BLaER1 treated with 17β-estradiol and CSF1 and Interleukin-3, amounts not matched to agents 10 nM and 100 nM (cell line): ENCODE data around the gene EDIL3.

ENCODE experiments used
- H3K27ac ChIP-seq, 11 experiments: shearing (Covaris generic); formaldehyde crosslinking; 2 replicates each; pipeline ENCODE4 v1.8.1; 2022
- H3K27me3 ChIP-seq, 11 experiments: shearing (Covaris generic); formaldehyde crosslinking; 2 replicates each; pipeline ENCODE4 v1.8.1; 2022
- H3K36me3 ChIP-seq, 11 experiments: shearing (Covaris generic); formaldehyde crosslinking; 2 replicates each; pipeline ENCODE4 v1.8.1; 2022
- H3K4me1 ChIP-seq, 10 experiments: shearing (Covaris generic); formaldehyde crosslinking; 2 replicates each; pipeline ENCODE4 v1.8.1; 2022
- H3K4me2 ChIP-seq, 11 experiments: shearing (Covaris generic); formaldehyde crosslinking; 2 replicates each; pipeline ENCODE4 v1.8.1; 2022
- H3K4me3 ChIP-seq, 10 experiments: shearing (Covaris generic); formaldehyde crosslinking; 2 replicates each; pipeline ENCODE4 v1.8.1; 2022
- H3K9ac ChIP-seq, 11 experiments: shearing (Covaris generic); formaldehyde crosslinking; 2 replicates each; pipeline ENCODE4 v1.8.1; 2022
- H3K9me3 ChIP-seq, 11 experiments: shearing (Covaris generic); formaldehyde crosslinking; replicated peaks in 1 of 11; 2 replicates each; pipeline ENCODE4 v1.8.1; 2022
- H4K20me1 ChIP-seq, 11 experiments: shearing (Covaris generic); formaldehyde crosslinking; 2 replicates each; pipeline ENCODE4 v1.8.1; 2022
- Cebpa-rat ChIP-seq, 11 experiments: shearing (Covaris generic); IDR thresholded peaks; 2 replicates each; pipeline ENCODE4 v1.8.1; 2022

EDIL3 gene

DNA sequence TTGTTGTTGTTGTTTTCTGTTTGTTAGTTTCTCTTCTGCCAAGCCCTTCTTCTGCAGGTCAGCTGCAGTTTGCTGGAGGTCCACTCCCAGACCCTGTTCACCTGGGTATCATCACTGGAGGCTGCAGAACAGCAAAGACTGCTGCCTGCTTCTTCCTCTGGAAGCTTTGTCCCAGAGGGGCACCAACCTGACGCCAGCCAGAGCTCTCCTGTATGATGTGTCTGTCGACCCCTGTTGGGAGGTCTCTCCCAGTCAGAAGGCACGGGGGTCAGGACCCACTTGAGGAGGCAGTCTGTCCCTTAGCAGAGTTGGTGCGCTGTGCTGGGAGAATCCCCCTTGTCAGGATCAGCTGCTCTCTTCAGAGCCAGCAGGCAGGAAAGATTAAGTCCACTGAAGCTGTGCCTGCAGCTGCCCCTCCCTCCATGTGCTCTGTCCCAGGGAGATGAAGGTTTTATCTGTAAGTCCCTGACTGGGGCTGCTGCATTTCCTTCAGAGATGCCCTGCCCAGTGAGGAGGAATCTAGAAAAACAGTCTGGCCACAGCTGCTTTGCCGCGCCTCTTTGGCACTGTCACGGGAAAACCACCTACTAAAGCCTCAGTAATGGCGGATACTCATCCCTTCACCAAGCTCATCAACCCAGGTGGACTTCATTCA is 299.2 kb downstream of the EDIL3 start:
- Histone ChIP-seq H3K4me1 (no peaks in the 10 kb centered on the region), H3K27me3 (no peaks in the 10 kb centered on the region), H3K9me3 (no peaks in the 10 kb centered on the region), H3K27ac (no peak overlapping the region), H3K9ac (no peak overlapping the region), H3K4me2 (no peak overlapping the region), H3K36me3 (no peaks in the 10 kb centered on the region), H4K20me1 (no peaks in the 10 kb centered on the region), H3K4me3 (no peak overlapping the region)
- no peak for TF ChIP-seq Cebpa-rat (IDR thresholded peaks at IDR 0.05)

DNA sequence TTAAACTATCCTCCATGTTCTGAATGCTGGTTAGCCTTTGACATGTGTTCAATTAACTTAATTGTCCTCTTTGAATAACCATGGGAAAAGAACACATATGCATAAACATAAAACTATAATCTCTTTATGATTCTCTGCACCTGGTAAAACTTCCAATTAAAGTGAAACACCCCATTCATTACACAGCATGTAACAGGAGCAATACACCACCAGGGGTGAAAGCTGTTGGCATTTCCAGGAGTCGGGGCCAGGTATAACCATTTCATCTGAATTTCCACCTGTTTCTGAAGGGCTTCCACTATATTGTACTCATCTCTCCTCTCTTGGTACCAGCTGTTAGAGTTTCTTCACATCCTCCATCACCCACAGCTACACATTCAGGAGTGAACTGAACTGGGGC is 303.8 kb downstream of the EDIL3 start:
- H3K4me2 ChIP-seq: no peak overlapping the region
- H3K27me3 ChIP-seq: no peaks in the 10 kb centered on the region
- H3K9ac ChIP-seq: no peak overlapping the region
- H3K4me1 ChIP-seq: peaks cover 0 to 8% (median 0%) of the 10 kb centered on the region in 10 experiments; a peak in 6 of 20 replicates
- H3K27ac ChIP-seq: no peak overlapping the region
- no peak for TF ChIP-seq Cebpa-rat (IDR thresholded peaks at IDR 0.05)
- no peaks in the 10 kb centered on the region for H3K9me3 ChIP-seq
- H3K4me3 ChIP-seq: no peak overlapping the region
- no peaks in the 10 kb centered on the region for H3K36me3 ChIP-seq
- H4K20me1 ChIP-seq: no peaks in the 10 kb centered on the region

DNA sequence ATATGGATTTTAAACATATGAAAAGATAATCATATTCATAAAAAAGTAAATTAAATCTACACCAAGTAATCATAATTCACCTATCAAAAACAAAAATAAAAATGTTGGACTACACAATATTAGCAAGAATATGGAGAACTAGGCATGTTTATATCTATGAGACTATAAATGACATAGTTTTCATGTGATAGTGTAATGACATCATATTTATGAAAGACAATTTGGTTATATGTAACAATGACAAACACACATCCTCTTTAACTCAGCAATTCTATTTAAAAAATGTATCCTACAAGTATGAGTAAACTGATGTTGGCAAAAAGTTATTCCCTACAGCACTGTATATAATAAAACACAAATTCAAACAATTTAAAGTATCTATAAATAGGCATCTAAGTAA is 312.3 kb downstream of the EDIL3 start:
- H3K4me1 ChIP-seq: peaks cover 0 to under 1% (median 0%) of the 10 kb centered on the region in 10 experiments; a peak in 4 of 20 replicates
- TF ChIP-seq Cebpa-rat (IDR thresholded peaks at IDR 0.05): no peak
- no peaks in the 10 kb centered on the region for H3K36me3 ChIP-seq
- no peak overlapping the region for H3K4me3 ChIP-seq
- no peaks in the 10 kb centered on the region for H3K27me3 ChIP-seq
- H3K9me3 ChIP-seq: no peaks in the 10 kb centered on the region
- no peak overlapping the region for H3K4me2 ChIP-seq
- H4K20me1 ChIP-seq: no peaks in the 10 kb centered on the region
- no peak overlapping the region for H3K27ac ChIP-seq
- H3K9ac ChIP-seq: no peak overlapping the region

DNA sequence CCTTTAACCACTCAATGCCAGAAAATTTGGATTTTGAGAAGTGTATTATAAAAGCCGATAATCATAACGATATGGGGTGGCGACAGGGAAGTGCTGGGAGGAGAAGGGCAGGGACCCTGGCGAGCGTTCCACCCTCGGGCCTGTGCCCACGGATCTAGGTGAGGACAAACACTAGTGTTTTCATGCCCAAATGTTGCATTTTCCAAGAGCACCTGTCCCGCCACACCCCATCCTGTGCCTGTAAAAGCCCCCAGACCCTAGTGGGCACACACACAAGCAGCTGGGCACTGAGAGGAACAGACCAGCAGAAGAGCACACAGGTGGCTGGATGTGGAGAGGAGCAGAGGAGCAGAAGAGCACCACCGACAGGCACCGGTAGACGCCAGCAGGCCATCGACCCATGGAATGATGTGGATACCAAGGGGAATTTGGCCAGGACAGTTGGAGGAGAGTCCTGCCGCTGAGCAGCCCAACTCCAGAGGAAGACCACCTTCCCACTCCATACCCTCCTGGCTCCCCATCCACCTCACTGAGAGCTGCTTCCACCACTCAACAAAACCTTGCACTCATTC is 315.0 kb downstream of the EDIL3 start:
- Histone ChIP-seq H4K20me1 (no peaks in the 10 kb centered on the region), H3K4me2 (no peak overlapping the region), H3K4me1 (no peaks in the 10 kb centered on the region), H3K27ac (no peak overlapping the region), H3K9me3 (no peaks in the 10 kb centered on the region), H3K9ac (no peak overlapping the region), H3K4me3 (no peak overlapping the region), H3K27me3 (no peaks in the 10 kb centered on the region), H3K36me3 (no peaks in the 10 kb centered on the region)
- no peak for TF ChIP-seq Cebpa-rat (IDR thresholded peaks at IDR 0.05)

DNA sequence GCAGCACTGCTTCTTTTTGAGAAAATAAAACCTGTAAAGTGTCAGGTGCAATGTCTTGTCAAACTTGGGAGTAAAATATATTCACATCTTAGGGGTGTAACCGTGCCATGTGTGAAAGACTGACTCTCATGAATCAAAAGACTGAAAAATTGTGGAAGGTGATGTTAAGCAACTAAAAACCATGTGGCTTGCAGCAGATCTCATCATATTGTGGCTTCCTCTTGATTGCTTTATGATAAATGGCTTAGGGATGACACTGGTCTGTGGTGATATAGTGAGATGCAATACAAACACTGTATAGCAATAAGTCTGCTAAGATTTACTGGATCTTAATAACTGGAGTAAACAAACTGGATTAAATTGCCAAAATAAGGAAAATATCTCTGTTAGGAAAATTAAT is 321.6 kb downstream of the EDIL3 start:
- H4K20me1 ChIP-seq: no peaks in the 10 kb centered on the region
- no peaks in the 10 kb centered on the region for H3K9me3 ChIP-seq
- H3K27me3 ChIP-seq: no peaks in the 10 kb centered on the region
- H3K36me3 ChIP-seq: no peaks in the 10 kb centered on the region
- H3K4me3 ChIP-seq: no peak overlapping the region
- TF ChIP-seq Cebpa-rat (IDR thresholded peaks at IDR 0.05): no peak
- no peak overlapping the region for H3K4me2 ChIP-seq
- no peaks in the 10 kb centered on the region for H3K4me1 ChIP-seq
- H3K27ac ChIP-seq: no peak overlapping the region
- H3K9ac ChIP-seq: no peak overlapping the region

DNA sequence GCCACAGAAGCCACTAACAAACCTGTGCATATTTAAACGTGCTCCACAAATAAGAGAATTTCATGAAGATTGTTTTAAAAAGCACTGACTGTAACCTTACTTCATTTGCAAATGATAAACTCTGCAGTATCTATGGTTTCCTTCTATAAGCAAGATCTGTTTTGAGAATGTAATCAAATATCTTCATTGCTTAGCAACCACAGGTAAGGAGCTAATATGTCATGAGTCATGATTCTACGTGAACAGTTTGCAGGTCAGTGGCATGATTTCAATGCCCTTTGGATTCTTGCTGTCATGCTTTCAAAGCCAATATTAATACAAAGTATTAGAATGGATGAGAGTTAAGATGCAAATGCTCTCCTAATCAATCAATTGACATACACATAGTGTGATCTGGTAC is 325.0 kb downstream of the EDIL3 start:
- H3K27ac ChIP-seq: no peak overlapping the region
- H4K20me1 ChIP-seq: no peaks in the 10 kb centered on the region
- no peaks in the 10 kb centered on the region for H3K9me3 ChIP-seq
- TF ChIP-seq Cebpa-rat (IDR thresholded peaks at IDR 0.05): no peak
- no peak overlapping the region for H3K4me2 ChIP-seq
- H3K27me3 ChIP-seq: no peaks in the 10 kb centered on the region
- H3K36me3 ChIP-seq: no peaks in the 10 kb centered on the region
- H3K4me1 ChIP-seq: no peaks in the 10 kb centered on the region
- no peak overlapping the region for H3K4me3 ChIP-seq
- H3K9ac ChIP-seq: no peak overlapping the region

DNA sequence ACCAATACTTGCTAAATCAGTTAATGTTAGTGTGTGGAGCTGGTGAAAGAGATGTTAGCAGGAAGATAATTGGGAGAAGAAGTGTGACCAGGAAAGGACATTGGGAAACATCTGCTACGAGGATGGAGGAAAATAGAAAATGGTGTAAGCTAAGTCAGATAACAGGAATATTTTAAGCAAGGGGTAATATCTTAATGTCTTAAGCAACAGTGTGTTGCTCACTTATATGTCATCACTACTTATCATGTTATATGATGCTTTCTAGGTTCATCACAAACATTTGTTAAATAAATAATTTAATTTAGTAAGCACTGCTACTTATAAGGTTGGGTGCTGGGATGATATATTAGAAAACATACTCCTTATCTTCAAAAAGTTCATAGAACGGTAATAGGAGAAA is 326.1 kb downstream of the EDIL3 start:
- TF ChIP-seq Cebpa-rat (IDR thresholded peaks at IDR 0.05): no peak
- H3K9me3 ChIP-seq: no peaks in the 10 kb centered on the region
- no peaks in the 10 kb centered on the region for H3K4me1 ChIP-seq
- H3K4me2 ChIP-seq: no peak overlapping the region
- H3K27ac ChIP-seq: no peak overlapping the region
- no peaks in the 10 kb centered on the region for H4K20me1 ChIP-seq
- H3K4me3 ChIP-seq: no peak overlapping the region
- H3K27me3 ChIP-seq: no peaks in the 10 kb centered on the region
- H3K36me3 ChIP-seq: no peaks in the 10 kb centered on the region
- no peak overlapping the region for H3K9ac ChIP-seq

DNA sequence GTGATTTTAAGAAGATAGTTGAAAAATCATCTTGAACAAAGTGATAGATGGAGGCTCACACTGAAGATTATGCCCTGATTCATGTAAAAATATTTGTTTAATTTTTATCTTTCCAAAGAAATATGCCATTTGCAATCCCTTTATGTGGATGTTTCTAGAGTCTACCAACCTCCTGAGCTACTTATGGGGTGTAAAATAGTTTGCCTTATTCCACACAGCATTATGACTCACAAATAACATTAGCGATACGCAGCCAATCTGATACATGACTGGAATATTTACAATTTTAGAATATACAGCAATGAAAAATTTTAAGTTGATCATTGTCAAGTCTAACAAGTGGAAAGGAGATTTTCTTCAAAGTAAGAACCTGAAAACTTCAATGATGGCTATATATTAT is 327.5 kb downstream of the EDIL3 start:
- no peak overlapping the region for H3K9ac ChIP-seq

DNA sequence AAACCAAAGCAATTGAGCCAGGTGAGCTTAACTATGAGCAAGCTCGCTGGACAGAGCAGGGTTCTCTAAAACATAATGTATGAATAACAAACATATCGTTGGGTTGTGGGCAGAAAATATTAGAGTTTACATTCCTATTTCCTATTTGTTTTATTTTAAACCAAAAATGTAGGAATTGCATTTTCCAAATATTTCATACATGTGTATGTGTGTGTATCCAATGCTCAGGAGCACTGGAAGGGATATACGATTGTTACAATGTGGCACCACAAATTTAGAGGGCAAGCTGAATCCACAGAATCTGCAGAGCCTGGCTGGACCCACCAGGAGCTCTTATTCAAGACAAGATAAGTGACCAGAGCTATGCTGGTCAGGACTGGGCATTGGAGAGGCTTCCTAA is 338.7 kb downstream of the EDIL3 start:
- Histone ChIP-seq H3K27me3 (no peaks in the 10 kb centered on the region), H3K4me2 (no peak overlapping the region), H3K4me3 (no peak overlapping the region), H3K9ac (no peak overlapping the region), H3K36me3 (no peaks in the 10 kb centered on the region), H3K27ac (no peak overlapping the region), H3K4me1 (no peaks in the 10 kb centered on the region), H4K20me1 (no peaks in the 10 kb centered on the region), H3K9me3 (peaks cover 0 to 9% (median 6%) of the 10 kb centered on the region in 11 experiments; a peak in 8 of 22 replicates)
- TF ChIP-seq Cebpa-rat (IDR thresholded peaks at IDR 0.05): no peak

More for the DNA sequence above, 327.5 kb downstream of the EDIL3 start:
- no peak overlapping the region for H3K27ac ChIP-seq
- no peak overlapping the region for H3K4me2 ChIP-seq
- H4K20me1 ChIP-seq: no peaks in the 10 kb centered on the region
- TF ChIP-seq Cebpa-rat (IDR thresholded peaks at IDR 0.05): no peak
- H3K27me3 ChIP-seq: no peaks in the 10 kb centered on the region
- no peak overlapping the region for H3K4me3 ChIP-seq
- no peaks in the 10 kb centered on the region for H3K4me1 ChIP-seq
- H3K36me3 ChIP-seq: no peaks in the 10 kb centered on the region
- no peaks in the 10 kb centered on the region for H3K9me3 ChIP-seq

DNA sequence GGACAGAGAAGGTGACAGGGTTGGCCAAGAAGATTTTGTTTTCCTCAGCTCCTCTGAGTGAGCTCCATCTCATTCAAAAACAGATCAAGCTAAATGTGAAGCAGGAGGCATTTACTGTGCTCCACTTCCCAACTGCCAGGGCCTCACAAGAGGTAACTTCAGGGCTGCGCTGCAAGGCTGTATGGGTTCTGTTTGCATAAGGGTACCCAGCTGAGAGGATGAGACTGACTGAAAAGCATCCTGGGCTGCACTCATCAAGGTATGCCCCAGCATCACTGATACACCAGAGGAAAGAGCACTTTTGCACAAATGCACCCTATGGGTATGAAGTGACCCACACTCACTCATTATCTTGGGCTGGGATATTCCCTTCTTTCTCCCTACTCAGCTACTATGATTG is 347.8 kb downstream of the EDIL3 start:
- H3K9me3 ChIP-seq: no peaks in the 10 kb centered on the region
- no peak overlapping the region for H3K9ac ChIP-seq
- no peaks in the 10 kb centered on the region for H3K36me3 ChIP-seq
- no peaks in the 10 kb centered on the region for H3K4me1 ChIP-seq
- H3K4me3 ChIP-seq: no peak overlapping the region
- H3K27me3 ChIP-seq: no peaks in the 10 kb centered on the region
- TF ChIP-seq Cebpa-rat (IDR thresholded peaks at IDR 0.05): no peak
- no peak overlapping the region for H3K27ac ChIP-seq
- H4K20me1 ChIP-seq: no peaks in the 10 kb centered on the region
- H3K4me2 ChIP-seq: no peak overlapping the region
